Neural crest cell (in vitro differentiated cells): ENCODE measurements around the gene TSPEAR. TPM values are rescaled to one million over a fixed set of nuclear protein-coding genes. Genes with fewer than 3 reads are reported as not detected.
"Not testable (repeated sequence)": the region's sequence is repeated elsewhere in the genome, so short reads cannot be mapped to it uniquely, and the experiment has no call there.

Experiments
- DNase-seq: peaks from one replicate; pipeline ENCODE4 v3.0.0; 2021; ENCODE audit warnings: low read depth, mixed read lengths, low spot score
- H3K27ac Mint-ChIP-seq: one replicate; pipeline ENCODE4 v1.8.0; 2021; ENCODE audit warnings: mild to moderate bottlenecking, mixed read lengths; ENCODE audit not compliant: unreplicated experiment
- H3K27me3 Mint-ChIP-seq: 2 replicates; pipeline ENCODE4 v1.8.0; 2021; ENCODE audit warnings: low read depth, mild to moderate bottlenecking, mixed read lengths
- H3K36me3 Mint-ChIP-seq: 2 replicates; pipeline ENCODE4 v1.8.0; 2021; ENCODE audit warnings: low read depth, mild to moderate bottlenecking, mixed read lengths
- H3K4me1 Mint-ChIP-seq: 2 replicates; pipeline ENCODE4 v1.8.0; 2021; ENCODE audit warnings: mixed read lengths
- H3K4me3 Mint-ChIP-seq: one replicate; pipeline ENCODE4 v1.8.0; 2021; ENCODE audit warnings: mild to moderate bottlenecking, mixed read lengths
- H3K9me3 Mint-ChIP-seq: 2 replicates; pipeline ENCODE4 v1.8.0; 2021; ENCODE audit warnings: mixed read lengths
- total RNA-seq: library from RNA; stranded (reverse); gene quantifications from 2 replicates; pipeline ENCODE4 v1.2.1, GENCODE V29; 2021
- TF ChIP-seq, protein P1 (sequence below): fragments of 200-600 bp; sonication (generic); conservative IDR thresholded peaks from 2 replicates; pipeline ENCODE4 v1.5.0; 2021; ENCODE audit warnings: antibody characterized with exemption, mild to moderate bottlenecking

The TSPEAR gene
- total RNA-seq, 1 donor from 2014 or later: not detected

GRCh38 chr21:44578371-44579055 is 132.9 kb downstream of the TSPEAR start:
- Mint-ChIP-seq H3K9me3 (peaks cover 12% of the 10 kb centered on the region), H3K27me3 (peaks cover 9% of the 10 kb centered on the region), H3K4me3 (no peak overlapping the region), H3K27ac (no peak overlapping the region), H3K36me3 (peaks cover 17% of the 10 kb centered on the region), H3K4me1 (peaks cover 6% of the 10 kb centered on the region)
- TF ChIP-seq, protein P1, sequence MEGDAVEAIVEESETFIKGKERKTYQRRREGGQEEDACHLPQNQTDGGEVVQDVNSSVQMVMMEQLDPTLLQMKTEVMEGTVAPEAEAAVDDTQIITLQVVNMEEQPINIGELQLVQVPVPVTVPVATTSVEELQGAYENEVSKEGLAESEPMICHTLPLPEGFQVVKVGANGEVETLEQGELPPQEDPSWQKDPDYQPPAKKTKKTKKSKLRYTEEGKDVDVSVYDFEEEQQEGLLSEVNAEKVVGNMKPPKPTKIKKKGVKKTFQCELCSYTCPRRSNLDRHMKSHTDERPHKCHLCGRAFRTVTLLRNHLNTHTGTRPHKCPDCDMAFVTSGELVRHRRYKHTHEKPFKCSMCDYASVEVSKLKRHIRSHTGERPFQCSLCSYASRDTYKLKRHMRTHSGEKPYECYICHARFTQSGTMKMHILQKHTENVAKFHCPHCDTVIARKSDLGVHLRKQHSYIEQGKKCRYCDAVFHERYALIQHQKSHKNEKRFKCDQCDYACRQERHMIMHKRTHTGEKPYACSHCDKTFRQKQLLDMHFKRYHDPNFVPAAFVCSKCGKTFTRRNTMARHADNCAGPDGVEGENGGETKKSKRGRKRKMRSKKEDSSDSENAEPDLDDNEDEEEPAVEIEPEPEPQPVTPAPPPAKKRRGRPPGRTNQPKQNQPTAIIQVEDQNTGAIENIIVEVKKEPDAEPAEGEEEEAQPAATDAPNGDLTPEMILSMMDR: no peak
- no peak for DNase-seq

DNA sequence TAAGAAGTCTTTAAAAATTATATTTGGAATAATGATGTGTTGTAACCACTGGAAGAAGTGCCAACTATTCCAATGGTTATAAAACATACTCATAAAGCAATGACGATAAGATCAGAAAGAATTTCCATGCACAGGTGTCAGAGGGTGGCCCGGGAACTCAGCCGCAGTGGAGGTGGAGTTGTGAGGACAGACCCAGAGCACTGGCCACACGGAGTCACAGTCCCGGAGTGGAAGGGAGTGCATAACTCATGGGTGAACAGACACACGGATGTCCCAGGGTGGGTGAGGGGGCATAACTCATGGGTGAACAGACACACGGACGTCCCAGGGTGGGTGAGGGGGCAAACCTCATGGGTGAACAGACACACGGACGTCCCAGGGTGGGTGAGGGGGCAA is 135.3 kb downstream of the TSPEAR start:
- peaks cover 2% of the 10 kb centered on the region for H3K27me3 Mint-ChIP-seq
- no peak for DNase-seq
- TF ChIP-seq, protein P1: no peak
- no peaks in the 10 kb centered on the region for H3K4me1 Mint-ChIP-seq
- H3K4me3 Mint-ChIP-seq: no peak overlapping the region
- H3K9me3 Mint-ChIP-seq: peaks cover 11% of the 10 kb centered on the region
- H3K27ac Mint-ChIP-seq: no peak overlapping the region
- H3K36me3 Mint-ChIP-seq: peaks cover 8% of the 10 kb centered on the region

- TF ChIP-seq, protein P1: no peak
- H3K27me3 Mint-ChIP-seq: peaks cover 2% of the 10 kb centered on the region
- peaks cover 10% of the 10 kb centered on the region for H3K36me3 Mint-ChIP-seq
- H3K9me3 Mint-ChIP-seq: peaks cover 11% of the 10 kb centered on the region
- H3K27ac Mint-ChIP-seq: no peak overlapping the region
- H3K4me1 Mint-ChIP-seq: no peaks in the 10 kb centered on the region
- no peak overlapping the region for H3K4me3 Mint-ChIP-seq
- DNase-seq: no peak
Measured at GRCh38 chr21:44575307-44576024, 135.9 kb downstream of the TSPEAR start.

GRCh38 chr21:44574457-44575306 is 136.7 kb downstream of the TSPEAR start:
- no peak overlapping the region for H3K4me3 Mint-ChIP-seq
- H3K36me3 Mint-ChIP-seq: peaks cover 11% of the 10 kb centered on the region
- H3K4me1 Mint-ChIP-seq: no peaks in the 10 kb centered on the region
- peaks cover 13% of the 10 kb centered on the region for H3K9me3 Mint-ChIP-seq
- TF ChIP-seq, protein P1: no peak
- H3K27me3 Mint-ChIP-seq: peaks cover 2% of the 10 kb centered on the region
- no peak overlapping the region for H3K27ac Mint-ChIP-seq
- no peak for DNase-seq

GRCh38 chr21:44573630-44574456 is 137.5 kb downstream of the TSPEAR start, which contains the start of gene KRTAP10-4:
TSS of gene KRTAP10-4 (plus strand) at chr21:44573729. CDS start at chr21:44573759, 30 bp downstream.
- not testable (repeated sequence) for DNase-seq, H3K27me3 Mint-ChIP-seq, H3K4me1 Mint-ChIP-seq, H3K4me3 Mint-ChIP-seq
- H3K36me3 Mint-ChIP-seq: peaks cover 11% of the 10 kb centered on the region
- peaks cover 13% of the 10 kb centered on the region for H3K9me3 Mint-ChIP-seq
- peak within 1 kb of the TSS; percentile 43 for H3K27ac Mint-ChIP-seq
